ENCODE measurements around the gene RAP1GAP2.

DNA sequence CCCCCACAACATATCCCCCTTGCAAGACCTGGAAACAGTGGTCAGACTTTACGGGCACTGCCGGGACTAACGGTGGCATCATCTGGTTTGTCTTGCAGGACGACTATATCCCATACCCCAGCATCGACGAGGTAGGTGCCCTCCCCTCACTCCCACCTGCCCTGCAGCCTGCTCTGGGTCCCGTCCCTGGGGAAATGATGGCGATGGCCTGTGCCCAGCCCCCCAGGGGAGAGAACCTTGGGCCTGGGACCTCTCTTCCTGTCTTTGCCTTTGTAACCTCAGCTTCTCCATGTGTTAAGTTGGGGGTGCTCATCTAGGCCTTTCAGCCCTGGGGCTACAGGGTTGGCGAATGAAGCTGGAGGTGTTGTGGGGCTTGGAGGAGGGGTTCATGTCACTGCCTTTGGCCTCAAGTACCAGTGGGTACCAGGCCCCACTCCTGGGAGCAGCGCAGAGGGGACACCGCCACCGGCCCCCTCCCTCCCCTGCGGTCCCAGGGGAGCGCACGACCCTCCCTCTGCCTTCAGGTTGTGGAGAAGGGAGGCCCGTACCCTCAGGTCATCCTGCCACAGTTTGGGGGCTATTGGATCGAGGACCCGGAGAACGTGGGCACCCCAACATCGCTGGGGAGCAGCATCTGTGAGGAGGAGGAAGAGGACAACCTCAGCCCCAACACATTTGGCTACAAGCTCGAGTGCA lies 167.2 kb downstream of the RAP1GAP2 start:
- TF ChIP-seq L3MBTL2 (conservative IDR thresholded peaks at IDR 0.05) (no peak), PKNOX1 (IDR thresholded peaks at IDR 0.05) (no peak), BHLHE40 (IDR thresholded peaks at IDR 0.05; ENCODE audit: borderline replicate concordance) (no peak), SP1 (IDR thresholded peaks at IDR 0.05) (no peak), FOXA1 (IDR thresholded peaks at IDR 0.05) (no peak), NFRKB (IDR thresholded peaks at IDR 0.05) (no peak), FOXK2 (IDR thresholded peaks at IDR 0.05) (no peak), ZNF384 (IDR thresholded peaks at IDR 0.05) (no peak), LEF1 (IDR thresholded peaks at IDR 0.05; ENCODE audit: borderline replicate concordance) (no peak), TARDBP (IDR thresholded peaks at IDR 0.05) (no peak), HDGF (IDR thresholded peaks at IDR 0.05; ENCODE audit: borderline replicate concordance) (no peak)

All from HEK293T (cell line).